ENCODE results near the gene TBCA.
A peak's percentile ranks its signal among the peaks of the same experiment; 100 is the strongest.

The TBCA gene

GRCh38 chr5:77777281-77777892, 1.2 kb upstream of the TBCA start:
- no peak for DNase-seq (ENCODE audit: low read depth, low spot score)
- Histone ChIP-seq H3K9me3 (ENCODE audit: low read depth, low read length) (no peaks in the 10 kb centered on the region), H3K36me3 (ENCODE audit: insufficient read depth, low read length) (peaks cover 22% of the 10 kb centered on the region), H3K27ac (no peak overlapping the region), H3K4me3 (no peak overlapping the region), H3K9ac (ENCODE audit: insufficient read length) (no peak overlapping the region)
- TF ChIP-seq EZH2 (IDR thresholded peaks at IDR 0.05) (no peak), POLR2AphosphoS5 (IDR thresholded peaks at IDR 0.05; ENCODE audit: borderline replicate concordance, low read depth, low read length) (no peak), FOXP2 (optimal IDR thresholded peaks at IDR 0.05; ENCODE audit: control extremely low read depth, extremely low read length, insufficient read depth) (no peak)

DNA sequence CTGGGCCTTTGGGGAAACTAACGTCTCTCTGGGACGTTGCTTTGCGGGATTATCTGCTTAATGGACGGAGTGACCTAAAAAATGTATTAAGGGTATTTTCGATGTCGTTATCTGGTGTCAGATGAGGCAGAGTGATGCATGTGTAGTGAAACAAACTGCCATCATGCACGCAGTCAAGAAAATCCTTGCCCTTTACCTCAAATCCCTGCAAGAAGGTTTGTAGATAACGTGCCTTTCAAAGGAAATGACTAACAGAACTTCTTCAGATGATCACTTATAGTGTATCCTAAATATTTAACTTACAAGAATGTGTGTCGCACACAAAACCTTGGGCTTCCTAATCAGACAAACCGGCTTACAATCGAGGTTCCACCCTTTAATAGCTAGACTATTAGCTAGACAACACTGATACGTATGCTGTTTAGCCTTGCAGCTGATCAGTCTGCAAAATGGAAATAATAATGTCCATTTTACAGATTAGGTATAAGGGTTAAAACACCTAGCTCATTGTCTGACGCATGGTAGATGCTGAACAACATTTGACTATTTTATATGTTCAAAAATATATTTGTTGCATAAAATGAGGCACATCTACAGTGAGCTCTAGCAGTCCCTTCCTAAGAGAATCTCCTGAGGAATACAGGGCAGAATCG, 541 bp upstream of the TBCA start:
- H3K4me3 ChIP-seq = peak overlapping the region; percentile 90
- no peaks in the 10 kb centered on the region for H3K9me3 ChIP-seq (ENCODE audit: low read depth, low read length)
- TF ChIP-seq POLR2AphosphoS5 (IDR thresholded peaks at IDR 0.05; ENCODE audit: borderline replicate concordance, low read depth, low read length) (no peak), EZH2 (IDR thresholded peaks at IDR 0.05) (no peak), FOXP2 (optimal IDR thresholded peaks at IDR 0.05; ENCODE audit: control extremely low read depth, extremely low read length, insufficient read depth) (no peak)
- DNase-seq (ENCODE audit: low read depth, low spot score) = peak; percentile 8
- H3K9ac ChIP-seq (ENCODE audit: insufficient read length) = peak overlapping the region; percentile 64
- H3K27ac ChIP-seq = no peak overlapping the region; the same call in 1 of the 2 replicates
- peaks cover 27% of the 10 kb centered on the region for H3K36me3 ChIP-seq (ENCODE audit: insufficient read depth, low read length)

- TF ChIP-seq POLR2AphosphoS5 (IDR thresholded peaks at IDR 0.05; ENCODE audit: borderline replicate concordance, low read depth, low read length) (no peak), FOXP2 (optimal IDR thresholded peaks at IDR 0.05; ENCODE audit: control extremely low read depth, extremely low read length, insufficient read depth) (no peak), EZH2 (IDR thresholded peaks at IDR 0.05) (no peak)
- DNase-seq (ENCODE audit: low read depth, low spot score) = no peak
- H3K9me3 ChIP-seq (ENCODE audit: low read depth, low read length) = no peaks in the 10 kb centered on the region
Measured at GRCh38 chr5:77774981-77775789, 954 bp downstream of the TBCA start.

GRCh38 chr5:77773734-77774280, 2.3 kb downstream of the TBCA start:
- H3K9ac ChIP-seq (ENCODE audit: insufficient read length) = no peak overlapping the region
- peaks cover 55% of the 10 kb centered on the region for H3K36me3 ChIP-seq (ENCODE audit: insufficient read depth, low read length)
- H3K9me3 ChIP-seq (ENCODE audit: low read depth, low read length) = no peaks in the 10 kb centered on the region
- DNase-seq (ENCODE audit: low read depth, low spot score) = no peak
- TF ChIP-seq POLR2AphosphoS5 (IDR thresholded peaks at IDR 0.05; ENCODE audit: borderline replicate concordance, low read depth, low read length) (no peak), FOXP2 (optimal IDR thresholded peaks at IDR 0.05; ENCODE audit: control extremely low read depth, extremely low read length, insufficient read depth) (no peak), EZH2 (IDR thresholded peaks at IDR 0.05) (no peak)
- peak overlapping the region; percentile 90 for H3K4me3 ChIP-seq
- H3K27ac ChIP-seq = no peak overlapping the region

More at GRCh38 chr5:77774981-77775789, 954 bp downstream of the TBCA start:
- H3K4me3 ChIP-seq = peak overlapping the region; percentile 90
- peaks cover 42% of the 10 kb centered on the region for H3K36me3 ChIP-seq (ENCODE audit: insufficient read depth, low read length)
- peak overlapping the region; percentile 82 for H3K27ac ChIP-seq
- peak overlapping the region; percentile 99 for H3K9ac ChIP-seq (ENCODE audit: insufficient read length)

DNA sequence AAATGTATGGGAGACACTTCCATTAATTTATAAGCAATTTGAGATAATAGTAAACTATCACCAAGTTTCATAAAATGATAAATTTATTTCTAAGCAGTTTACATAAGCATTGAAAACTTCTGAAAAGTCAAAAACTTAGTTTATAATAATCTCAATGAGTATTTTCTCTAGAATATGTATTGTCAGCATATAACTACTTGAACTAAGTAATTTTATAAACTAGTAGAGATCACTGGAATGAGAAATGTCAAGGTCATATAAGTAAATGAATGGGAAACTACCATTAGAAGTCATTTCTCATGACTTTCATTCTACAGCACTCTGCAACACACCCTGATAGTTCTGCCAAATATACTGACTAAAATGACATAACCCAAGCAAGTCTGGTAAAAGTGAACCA, 3.4 kb downstream of the TBCA start:
- H3K9ac ChIP-seq (ENCODE audit: insufficient read length) = no peak overlapping the region
- no peak for DNase-seq (ENCODE audit: low read depth, low spot score)
- H3K9me3 ChIP-seq (ENCODE audit: low read depth, low read length) = no peaks in the 10 kb centered on the region; the same call in 1 of the 2 replicates
- H3K4me3 ChIP-seq = no peak overlapping the region
- TF ChIP-seq FOXP2 (optimal IDR thresholded peaks at IDR 0.05; ENCODE audit: control extremely low read depth, extremely low read length, insufficient read depth) (no peak), POLR2AphosphoS5 (IDR thresholded peaks at IDR 0.05; ENCODE audit: borderline replicate concordance, low read depth, low read length) (no peak), EZH2 (IDR thresholded peaks at IDR 0.05) (no peak)
- no peak overlapping the region for H3K27ac ChIP-seq
- peaks cover 66% of the 10 kb centered on the region for H3K36me3 ChIP-seq (ENCODE audit: insufficient read depth, low read length)

- no peaks in the 10 kb centered on the region; the same call in 1 of the 2 replicates for H3K9me3 ChIP-seq (ENCODE audit: low read depth, low read length)
- no peak for DNase-seq (ENCODE audit: low read depth, low spot score)
- no peak overlapping the region for H3K9ac ChIP-seq (ENCODE audit: insufficient read length)
- no peak for TF ChIP-seq FOXP2 (optimal IDR thresholded peaks at IDR 0.05; ENCODE audit: control extremely low read depth, extremely low read length, insufficient read depth)
- no peak for TF ChIP-seq EZH2 (IDR thresholded peaks at IDR 0.05)
- TF ChIP-seq POLR2AphosphoS5 (IDR thresholded peaks at IDR 0.05; ENCODE audit: borderline replicate concordance, low read depth, low read length) = no peak
- H3K4me3 ChIP-seq = no peak overlapping the region
- no peak overlapping the region for H3K27ac ChIP-seq
- peaks cover 77% of the 10 kb centered on the region for H3K36me3 ChIP-seq (ENCODE audit: insufficient read depth, low read length)
Measured at GRCh38 chr5:77771452-77771851, 4.7 kb downstream of the TBCA start.

- Histone ChIP-seq H3K9ac (ENCODE audit: insufficient read length) (no peak overlapping the region), H3K4me3 (no peak overlapping the region), H3K27ac (no peak overlapping the region), H3K9me3 (ENCODE audit: low read depth, low read length) (no peaks in the 10 kb centered on the region; the same call in none of the 2 replicates), H3K36me3 (ENCODE audit: insufficient read depth, low read length) (peaks cover 83% of the 10 kb centered on the region)
- no peak for DNase-seq (ENCODE audit: low read depth, low spot score)
- TF ChIP-seq EZH2 (IDR thresholded peaks at IDR 0.05) (no peak), FOXP2 (optimal IDR thresholded peaks at IDR 0.05; ENCODE audit: control extremely low read depth, extremely low read length, insufficient read depth) (no peak), POLR2AphosphoS5 (IDR thresholded peaks at IDR 0.05; ENCODE audit: borderline replicate concordance, low read depth, low read length) (no peak)
Measured at GRCh38 chr5:77770293-77771005, 5.7 kb downstream of the TBCA start.
